GM19463 (cell line): ENCODE measurements around the gene USE1.
"Not testable (repeated sequence)": the region's sequence is repeated elsewhere in the genome, so short reads cannot be mapped to it uniquely, and the experiment has no call there.

ENCODE experiments used
- ATAC-seq: cut with Tn5 transposase; IDR thresholded peaks from one replicate; pipeline ENCODE4 v1.9.1; 2021; ENCODE audit warnings: mild to moderate bottlenecking, moderate library complexity; ENCODE audit not compliant: unreplicated experiment

Gene USE1

DNA sequence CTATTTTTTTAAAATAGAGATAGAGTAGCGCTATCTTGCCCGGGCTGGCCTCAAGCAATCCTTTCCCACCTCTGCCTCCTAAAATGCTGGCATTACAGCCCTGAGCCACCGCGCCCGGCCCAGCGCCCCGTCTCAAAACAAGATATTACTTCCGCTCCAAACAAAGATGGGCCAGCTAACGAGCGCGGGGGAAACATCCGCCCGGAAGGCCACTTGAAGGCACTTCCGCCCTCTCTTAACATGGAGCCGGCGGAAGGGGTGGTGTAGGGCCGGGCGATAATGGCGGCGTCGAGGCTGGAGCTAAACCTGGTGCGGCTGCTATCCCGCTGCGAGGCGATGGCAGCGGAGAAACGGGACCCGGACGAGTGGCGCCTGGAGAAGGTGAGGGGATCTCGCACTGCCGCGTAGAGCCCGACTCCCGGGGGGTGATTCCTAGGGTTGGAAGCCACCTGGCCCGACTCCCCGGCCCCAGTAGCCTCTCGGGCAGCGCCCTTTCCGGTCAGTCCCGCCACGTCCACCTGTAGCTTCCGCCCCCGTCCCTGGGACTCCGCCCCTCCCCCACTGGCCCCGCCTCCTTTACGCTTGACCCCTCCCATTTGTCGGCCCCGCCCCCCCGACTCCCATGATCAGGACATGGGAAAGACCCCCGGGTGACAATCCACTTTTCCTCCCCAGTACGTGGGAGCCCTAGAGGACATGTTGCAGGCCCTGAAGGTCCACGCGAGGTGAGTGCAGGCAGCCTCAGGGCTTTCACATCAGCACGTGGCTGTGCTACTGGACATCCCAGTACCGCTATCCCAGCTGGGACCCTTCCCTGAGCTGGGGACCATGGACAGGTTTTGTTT, at the start of gene USE1:
Gene USE1 (plus strand): TSS at position 231 of the 845 bp plus-strand sequence. CDS start 49 bp downstream, at position 280.
- ATAC-seq = peak; percentile 80

GRCh38 chr19:17165715-17166114, 49.4 kb upstream of the USE1 start:
- ATAC-seq = no peak

GRCh38 chr19:17170538-17171297, 44.4 kb upstream of the USE1 start:
- no peak for ATAC-seq

- no peak for ATAC-seq
Measured at GRCh38 chr19:17171874-17172273, 43.3 kb upstream of the USE1 start.

DNA sequence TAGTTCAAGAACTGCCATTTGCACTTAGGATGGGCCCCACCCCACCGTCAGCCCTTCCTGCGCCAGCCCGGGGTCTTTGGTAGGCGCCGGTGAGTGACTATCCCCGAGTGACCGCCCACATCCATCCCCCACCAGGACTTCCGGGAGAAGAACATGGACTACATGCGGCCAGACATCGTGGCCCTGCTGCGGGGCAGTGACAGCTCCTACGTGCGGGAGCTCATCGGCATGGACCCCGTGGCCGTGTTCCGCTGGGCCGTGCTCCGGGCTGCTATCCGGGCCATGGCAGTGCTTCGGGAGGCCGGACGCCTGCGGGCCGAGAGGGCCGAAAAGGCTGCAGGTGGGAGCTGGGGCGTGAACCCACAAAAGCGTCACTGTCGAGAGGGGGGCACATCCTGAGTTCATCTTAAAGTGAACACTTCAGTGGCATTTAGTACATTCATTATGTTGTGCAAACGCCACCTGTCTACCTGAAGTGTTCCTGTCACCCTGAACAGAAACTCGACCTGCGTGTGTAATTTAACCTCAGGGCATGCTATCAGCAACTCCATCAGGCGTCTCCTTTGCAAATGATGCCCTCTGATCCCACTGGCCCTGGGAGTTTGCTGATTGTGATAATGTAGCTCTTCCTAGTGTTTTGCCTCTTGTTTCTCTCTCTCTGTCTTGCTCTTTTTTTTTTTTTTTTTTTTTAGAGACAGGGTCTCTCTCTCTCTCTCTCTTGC, 42.4 kb upstream of the USE1 start:
- no peak for ATAC-seq

DNA sequence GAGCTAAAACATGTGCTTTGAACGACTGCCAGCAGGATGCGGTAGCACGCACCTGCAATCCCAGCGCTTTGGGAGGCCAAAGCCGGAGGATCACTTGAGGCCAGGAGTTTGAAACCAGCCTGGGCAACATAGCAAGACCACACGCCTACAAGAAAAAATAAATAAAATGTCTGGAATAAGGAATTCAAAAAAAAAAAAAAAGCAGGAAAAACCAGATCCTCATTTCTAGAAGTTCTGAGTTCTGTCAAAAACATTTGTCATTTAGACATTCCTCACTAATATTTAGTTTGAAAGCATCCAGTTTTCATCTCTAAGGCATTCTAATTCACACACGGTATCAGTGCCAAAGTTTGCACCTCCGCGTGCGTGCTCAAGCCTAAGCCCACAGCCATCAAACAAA, 36.9 kb upstream of the USE1 start:
- no peak for ATAC-seq

- ATAC-seq = no peak
Measured at GRCh38 chr19:17180997-17181702, 34.0 kb upstream of the USE1 start.

- ATAC-seq = no peak
Measured at GRCh38 chr19:17183271-17183761, 31.8 kb upstream of the USE1 start.

- ATAC-seq = no peak
Measured at GRCh38 chr19:17183858-17184321, 31.3 kb upstream of the USE1 start.

DNA sequence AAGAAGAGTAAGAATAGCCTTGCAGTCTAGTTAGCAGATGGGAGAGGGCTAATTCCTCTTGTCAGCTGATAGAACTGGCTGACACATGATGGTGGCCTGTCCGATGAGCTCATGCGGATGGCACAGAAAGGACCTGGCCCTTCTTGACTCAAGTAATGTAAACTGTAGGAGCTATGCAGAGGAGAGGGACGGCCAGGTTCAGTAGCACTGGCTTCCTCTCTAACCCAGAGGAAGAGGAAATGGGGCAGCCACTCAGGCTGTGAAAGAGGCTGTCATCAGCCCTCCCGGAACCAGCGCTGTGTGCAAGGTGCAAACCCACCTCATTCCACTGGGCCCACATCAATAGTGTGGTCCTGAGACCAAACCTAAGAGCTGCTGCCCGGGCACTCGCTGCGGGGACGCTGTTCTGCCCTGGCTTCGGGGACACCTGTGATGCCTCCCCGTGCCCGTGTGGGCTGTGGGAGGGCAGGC, 30.8 kb upstream of the USE1 start:
- no peak for ATAC-seq

DNA sequence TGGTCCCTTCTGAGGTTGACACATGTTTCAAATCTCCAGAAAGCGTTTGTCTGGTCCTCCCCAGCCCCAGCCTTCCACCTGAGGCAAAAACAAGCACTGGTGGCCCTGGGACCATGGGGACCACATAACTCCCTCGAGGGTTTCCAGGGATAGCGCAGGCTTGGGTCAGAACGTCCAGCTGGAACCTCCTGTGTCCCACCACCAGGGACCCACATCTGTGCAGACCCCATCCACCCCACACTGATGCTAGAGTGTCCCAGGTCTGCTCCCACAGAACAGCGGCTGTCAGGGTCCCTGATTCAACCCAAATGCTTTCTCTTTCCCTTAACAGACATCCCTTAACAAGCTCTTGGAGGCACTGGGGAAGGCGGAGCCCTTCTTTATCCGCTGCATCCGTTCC, 29.6 kb upstream of the USE1 start:
- ATAC-seq = no peak

- ATAC-seq = not testable (repeated sequence)
Measured at GRCh38 chr19:17191736-17192135, 23.4 kb upstream of the USE1 start.

GRCh38 chr19:17192751-17193150, 22.4 kb upstream of the USE1 start:
- ATAC-seq = no peak

DNA sequence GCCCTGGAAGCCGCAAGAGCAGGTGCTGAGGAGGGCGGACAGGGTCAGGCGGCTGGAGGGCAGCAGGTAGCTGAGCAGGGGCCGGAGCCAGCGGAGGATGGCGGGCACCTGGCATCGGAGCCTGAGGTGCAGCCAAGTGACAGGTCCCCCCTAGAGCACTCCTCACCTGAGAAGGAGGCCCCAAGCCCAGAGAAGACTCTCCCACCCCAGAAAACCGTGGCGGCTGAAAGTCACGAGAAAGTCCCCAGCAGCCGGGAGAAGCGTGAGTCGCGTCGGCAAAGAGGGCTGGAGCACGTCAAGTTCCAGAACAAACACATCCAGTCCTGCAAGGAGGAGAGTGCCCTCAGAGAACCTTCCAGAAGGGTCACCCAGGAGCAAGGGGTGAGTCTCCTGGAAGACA, 20.5 kb upstream of the USE1 start:
- ATAC-seq = no peak

GRCh38 chr19:17195106-17195505, 20.1 kb upstream of the USE1 start:
- ATAC-seq = no peak

GRCh38 chr19:17196610-17197009, 18.5 kb upstream of the USE1 start:
- ATAC-seq = no peak

GRCh38 chr19:17197666-17198065, 17.5 kb upstream of the USE1 start:
- no peak for ATAC-seq

- no peak for ATAC-seq
Measured at GRCh38 chr19:17200408-17201079, 14.6 kb upstream of the USE1 start.

- no peak for ATAC-seq
Measured at GRCh38 chr19:17202249-17202648, 12.9 kb upstream of the USE1 start.

DNA sequence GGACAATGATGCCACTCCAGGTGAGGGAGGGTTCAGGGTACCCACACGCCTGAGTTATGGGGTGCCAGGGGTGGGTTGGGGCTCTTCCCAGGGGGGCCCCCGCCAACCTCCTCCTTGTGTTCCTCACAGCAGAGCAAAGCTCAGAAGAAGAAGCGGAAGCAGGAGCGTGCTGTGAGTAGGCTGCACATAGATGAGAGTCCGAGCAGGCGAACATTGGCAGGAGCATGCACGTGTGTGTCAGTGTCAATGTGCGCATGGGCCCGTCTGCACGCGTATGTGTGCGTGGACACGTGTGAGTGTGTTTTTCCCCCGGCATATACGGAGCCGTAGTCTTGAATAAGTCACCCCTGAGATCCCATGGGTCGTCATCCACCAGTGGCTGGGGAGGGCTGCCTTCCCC, 12.4 kb upstream of the USE1 start:
- no peak for ATAC-seq
